Activated CD4-positive, alpha-beta T cell treated with anti-CD3 and anti-CD28 coated beads for 36 hours (primary cell): ENCODE results near the gene MID1. TPM values are rescaled to one million over a fixed set of nuclear protein-coding genes. Genes with fewer than 3 reads are reported as not detected.

Source experiments
- ATAC-seq: fragments of 200-7000 bp; cut with Tn5 transposase; one replicate; pipeline ENCODE4 v1.10.0; 2021; ENCODE audit warnings: mild to moderate bottlenecking, moderate library complexity
- CTCF ChIA-PET: fragments of 350-600 bp; sonication (Branson Sonifier 250); formaldehyde crosslinking; loops from one replicate; lab custom pipeline; 2021; ENCODE audit warnings: antibody characterized with exemption; lab: Charles Lee
- POLR2A ChIA-PET: fragments of 350-600 bp; sonication (Branson Sonifier 250); formaldehyde crosslinking; loops from one replicate; lab custom pipeline; 2021; ENCODE audit warnings: antibody characterized with exemption, inconsistent platforms; lab: Charles Lee
- DNase-seq: peaks from one replicate; pipeline ENCODE4 v3.0.0-alpha.2; 2020
- H3K27ac Mint-ChIP-seq: one replicate; pipeline ENCODE4 v1.8.0; 2021; ENCODE audit warnings: mixed read lengths
- H3K27me3 Mint-ChIP-seq: one replicate; pipeline ENCODE4 v1.8.0; 2021; ENCODE audit warnings: mixed read lengths
- H3K36me3 Mint-ChIP-seq: one replicate; pipeline ENCODE4 v1.8.0; 2021; ENCODE audit warnings: low read depth, mixed read lengths
- H3K4me1 Mint-ChIP-seq: one replicate; pipeline ENCODE4 v1.8.0; 2021; ENCODE audit warnings: mixed read lengths
- H3K4me3 Mint-ChIP-seq: one replicate; pipeline ENCODE4 v1.8.0; 2021; ENCODE audit warnings: mild to moderate bottlenecking, moderate library complexity, mixed read lengths
- H3K9me3 Mint-ChIP-seq: one replicate; pipeline ENCODE4 v1.8.0; 2021; ENCODE audit warnings: low read depth, mixed read lengths
- intact Hi-C, 2 experiments: fragments of 100-400 bp; cut with DNase I in 1 of 2; cut with micrococcal nuclease in 1 of 2; formaldehyde crosslinking; loops; one replicate each; pipeline versions ENCODE4 v1.14.2 to v1.15.1; 2022 to 2024; cut with DNase I, micrococcal nuclease
- total RNA-seq, 2 experiments: library from RNA; stranded (reverse); gene quantifications; one replicate each; pipeline ENCODE4 v1.2.3, GENCODE V29; 2021

Gene MID1
- total RNA-seq, 2 experiments from 2014 or later: 0.37 to 0.43 TPM

GRCh38 chrX:10615931-10616774, 4.2 kb downstream of the MID1 start:
- H3K4me3 Mint-ChIP-seq: no peak overlapping the region
- peaks cover 23% of the 10 kb centered on the region for H3K27me3 Mint-ChIP-seq
- H3K9me3 Mint-ChIP-seq: no peaks in the 10 kb centered on the region
- H3K27ac Mint-ChIP-seq: no peak overlapping the region
- no peak for ATAC-seq
- intact Hi-C loops: loop anchor here (2.0 to 5.0 kb wide), 2 partner anchors 424 to 425 kb away; no protein-coding TSS in a partner anchor
- no peaks in the 10 kb centered on the region for H3K36me3 Mint-ChIP-seq
- POLR2A ChIA-PET: no interaction called here
- DNase-seq: peak; percentile 7
- peaks cover 8% of the 10 kb centered on the region for H3K4me1 Mint-ChIP-seq
- CTCF ChIA-PET: interaction anchor here (0.5 to 0.7 kb wide), 2 partner anchors 37 to 743 kb away, joined by 3 to 5 read pairs; no protein-coding TSS in a partner anchor

- ATAC-seq: no peak
- H3K27ac Mint-ChIP-seq: no peak overlapping the region
- H3K36me3 Mint-ChIP-seq: no peaks in the 10 kb centered on the region
- intact Hi-C loops: no loop called here
- POLR2A ChIA-PET: no interaction called here
- no peak for DNase-seq
- no peaks in the 10 kb centered on the region for H3K4me1 Mint-ChIP-seq
- H3K4me3 Mint-ChIP-seq: no peak overlapping the region
- peaks cover 6% of the 10 kb centered on the region for H3K27me3 Mint-ChIP-seq
- H3K9me3 Mint-ChIP-seq: no peaks in the 10 kb centered on the region
- CTCF ChIA-PET: no interaction called here
Observed at GRCh38 chrX:10612215-10612614, 8.2 kb downstream of the MID1 start.

DNA sequence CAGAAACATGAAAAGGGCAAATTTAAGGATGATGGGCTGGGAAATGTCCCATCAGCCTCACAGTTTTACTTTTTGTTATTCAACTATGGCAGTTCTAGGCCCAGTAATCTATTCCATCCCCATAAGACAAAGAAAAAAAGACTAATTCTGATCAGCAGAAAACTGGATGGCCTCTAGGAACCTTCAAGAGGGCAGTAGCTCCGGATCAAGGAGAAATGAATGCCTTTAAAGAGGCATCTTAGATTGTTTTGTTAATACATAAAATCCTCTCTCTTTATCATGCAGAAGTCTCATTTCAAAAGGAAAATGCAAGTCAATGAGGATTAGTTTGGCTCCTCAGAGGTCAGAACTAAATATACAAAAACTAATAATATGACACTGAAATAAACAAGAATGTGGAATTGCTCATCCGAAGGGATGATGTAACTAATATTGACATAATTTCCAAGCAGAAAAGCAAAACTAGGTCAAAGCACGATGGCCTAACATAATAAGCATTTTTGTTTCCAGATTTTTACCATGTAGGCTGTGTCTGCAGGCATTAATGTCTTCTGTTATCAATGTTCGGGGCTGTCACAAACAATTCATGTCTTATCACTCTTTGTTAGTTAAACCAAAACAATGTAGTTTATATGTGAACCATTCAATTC, 8.8 kb downstream of the MID1 start:
- H3K36me3 Mint-ChIP-seq: no peaks in the 10 kb centered on the region
- DNase-seq (no peak), ATAC-seq (no peak)
- no peak overlapping the region for H3K27ac Mint-ChIP-seq
- POLR2A ChIA-PET: no interaction called here
- CTCF ChIA-PET: no interaction called here
- intact Hi-C loops: no loop called here
- peaks cover 3% of the 10 kb centered on the region for H3K27me3 Mint-ChIP-seq
- H3K4me3 Mint-ChIP-seq: no peak overlapping the region
- H3K9me3 Mint-ChIP-seq: no peaks in the 10 kb centered on the region
- H3K4me1 Mint-ChIP-seq: no peaks in the 10 kb centered on the region

- H3K4me3 Mint-ChIP-seq: no peak overlapping the region
- ATAC-seq (no peak), DNase-seq (no peak)
- no peaks in the 10 kb centered on the region for H3K4me1 Mint-ChIP-seq
- H3K36me3 Mint-ChIP-seq: no peaks in the 10 kb centered on the region
- POLR2A ChIA-PET: no interaction called here
- no peak overlapping the region for H3K27ac Mint-ChIP-seq
- no peaks in the 10 kb centered on the region for H3K9me3 Mint-ChIP-seq
- CTCF ChIA-PET: no interaction called here
- no peaks in the 10 kb centered on the region for H3K27me3 Mint-ChIP-seq
- intact Hi-C loops: no loop called here
Observed at GRCh38 chrX:10608099-10608498, 12.3 kb downstream of the MID1 start.

DNA sequence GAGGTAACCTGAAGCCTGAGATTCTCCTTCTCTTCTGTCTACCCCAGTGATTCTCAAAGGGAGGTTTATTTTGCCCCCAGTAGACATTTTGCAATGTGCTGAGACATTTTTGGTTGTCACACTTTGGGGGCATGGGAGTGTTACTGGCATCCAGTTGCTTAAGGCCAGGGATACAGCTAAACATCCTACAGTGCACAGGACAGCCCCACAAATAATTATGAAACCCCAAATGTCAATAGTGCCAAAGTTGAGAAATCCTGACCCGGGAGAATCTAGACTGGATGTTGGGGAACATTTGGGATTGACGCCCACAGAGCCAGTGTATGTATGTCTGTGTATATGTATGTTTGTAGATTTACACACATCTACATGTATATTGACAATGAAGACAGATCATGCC, 13.2 kb downstream of the MID1 start:
- ATAC-seq: no peak
- Mint-ChIP-seq H3K27ac (no peak overlapping the region), H3K36me3 (no peaks in the 10 kb centered on the region), H3K4me3 (no peak overlapping the region), H3K9me3 (no peaks in the 10 kb centered on the region), H3K4me1 (no peaks in the 10 kb centered on the region), H3K27me3 (no peaks in the 10 kb centered on the region)
- CTCF ChIA-PET: no interaction called here
- POLR2A ChIA-PET: no interaction called here
- no peak for DNase-seq
- intact Hi-C loops: no loop called here

GRCh38 chrX:10603612-10604011, 16.8 kb downstream of the MID1 start:
- Mint-ChIP-seq H3K27ac (no peak overlapping the region), H3K4me1 (no peaks in the 10 kb centered on the region), H3K9me3 (no peaks in the 10 kb centered on the region), H3K36me3 (no peaks in the 10 kb centered on the region), H3K27me3 (no peaks in the 10 kb centered on the region), H3K4me3 (no peak overlapping the region)
- CTCF ChIA-PET: interaction anchor here (0.9 kb wide), 1 partner anchor 10 kb away, joined by 4 read pairs; no protein-coding TSS in a partner anchor
- ATAC-seq: no peak
- intact Hi-C loops: no loop called here
- no peak for DNase-seq
- POLR2A ChIA-PET: no interaction called here

DNA sequence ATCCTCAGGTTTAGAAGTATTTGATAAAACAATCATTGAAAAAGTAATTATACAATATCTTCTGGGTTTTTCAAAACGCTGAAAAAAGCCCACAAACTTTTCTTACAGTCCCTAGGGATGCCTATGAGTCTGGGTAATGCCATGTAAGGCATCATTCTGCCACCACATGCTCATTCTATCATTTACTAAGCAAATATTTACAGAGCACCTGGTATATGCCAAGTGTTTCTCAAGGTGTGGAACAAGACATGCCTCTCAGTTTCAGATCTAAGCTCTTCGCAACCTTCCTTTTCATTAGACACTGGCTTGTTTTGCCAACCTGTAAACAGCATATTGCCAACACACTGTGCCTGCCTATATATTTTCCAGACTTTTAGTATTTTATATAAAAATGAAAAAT, 17.7 kb downstream of the MID1 start:
- no peaks in the 10 kb centered on the region for H3K36me3 Mint-ChIP-seq
- H3K27me3 Mint-ChIP-seq: no peaks in the 10 kb centered on the region
- H3K9me3 Mint-ChIP-seq: no peaks in the 10 kb centered on the region
- CTCF ChIA-PET: interaction anchor here (0.9 kb wide), 1 partner anchor 9 kb away, joined by 4 read pairs; no protein-coding TSS in a partner anchor
- no peak for DNase-seq
- ATAC-seq: no peak
- H3K4me3 Mint-ChIP-seq: no peak overlapping the region
- POLR2A ChIA-PET: no interaction called here
- intact Hi-C loops: no loop called here
- no peak overlapping the region for H3K27ac Mint-ChIP-seq
- no peaks in the 10 kb centered on the region for H3K4me1 Mint-ChIP-seq

DNA sequence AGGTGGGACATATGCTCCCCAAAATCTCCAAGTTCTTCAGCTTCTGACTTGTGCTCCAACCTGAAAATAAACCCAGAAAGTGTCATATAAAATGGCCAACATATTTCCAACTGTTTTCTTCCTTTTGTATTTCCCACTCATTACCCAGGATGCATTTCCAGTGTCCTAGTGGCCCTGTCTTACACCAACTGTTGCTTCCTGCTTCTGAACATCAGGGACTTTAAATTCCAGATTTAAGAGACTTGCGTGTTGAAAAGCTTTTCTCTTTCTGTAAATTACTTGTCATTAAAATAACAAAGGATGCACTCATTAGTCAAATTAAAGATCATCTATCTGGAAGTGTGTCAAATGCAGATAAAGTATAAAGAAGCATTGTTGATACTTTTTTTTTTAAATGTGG, 19.9 kb downstream of the MID1 start:
- ATAC-seq (no peak), DNase-seq (no peak)
- no peaks in the 10 kb centered on the region for H3K27me3 Mint-ChIP-seq
- ChIA-PET CTCF (interaction anchor here (0.7 to 1.0 kb wide), 3 partner anchors 58 to 99 kb away, joined by 3 read pairs; no protein-coding TSS in a partner anchor), POLR2A (no interaction called here)
- no peak overlapping the region for H3K4me3 Mint-ChIP-seq
- no peaks in the 10 kb centered on the region for H3K36me3 Mint-ChIP-seq
- no peak overlapping the region for H3K27ac Mint-ChIP-seq
- intact Hi-C loops: no loop called here
- no peaks in the 10 kb centered on the region for H3K9me3 Mint-ChIP-seq
- no peaks in the 10 kb centered on the region for H3K4me1 Mint-ChIP-seq

- intact Hi-C loops: loop anchor here in 1 of 2 experiments (5.0 kb wide), 1 partner anchor 406 kb away; no protein-coding TSS in a partner anchor
- ATAC-seq: no peak
- Mint-ChIP-seq H3K27ac (no peak overlapping the region), H3K4me1 (no peaks in the 10 kb centered on the region), H3K4me3 (no peak overlapping the region), H3K27me3 (no peaks in the 10 kb centered on the region), H3K36me3 (no peaks in the 10 kb centered on the region), H3K9me3 (no peaks in the 10 kb centered on the region)
- ChIA-PET POLR2A (no interaction called here), CTCF (interaction anchor here (2.3 kb wide), 1 partner anchor 408 kb away, joined by 6 read pairs; no protein-coding TSS in a partner anchor)
- DNase-seq: no peak
Observed at GRCh38 chrX:10598540-10598939, 21.8 kb downstream of the MID1 start.

DNA sequence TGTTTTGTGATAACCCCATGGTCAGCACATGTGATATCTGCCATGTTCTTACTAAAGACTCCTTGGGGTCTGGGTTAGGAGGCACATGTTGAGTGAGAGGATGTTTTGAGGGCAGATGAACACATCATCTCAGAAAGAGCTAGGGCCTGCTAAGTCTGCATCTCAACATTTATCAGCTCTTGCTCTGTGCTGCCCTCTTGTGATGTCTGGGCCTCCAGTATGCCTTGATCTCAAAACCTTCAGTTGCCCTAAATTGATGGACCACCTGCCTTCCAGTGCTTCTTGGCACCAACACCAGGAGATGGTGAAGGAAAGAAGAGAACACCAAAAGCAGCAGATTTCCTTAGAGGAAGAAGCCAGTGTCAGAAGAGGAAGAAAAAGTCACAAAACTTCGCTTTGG, 22.5 kb downstream of the MID1 start:
- no peaks in the 10 kb centered on the region for H3K9me3 Mint-ChIP-seq
- peak; percentile 5 for DNase-seq
- no peaks in the 10 kb centered on the region for H3K27me3 Mint-ChIP-seq
- intact Hi-C loops: loop anchor here in 1 of 2 experiments (5.0 kb wide), 1 partner anchor 406 kb away; no protein-coding TSS in a partner anchor
- ChIA-PET CTCF (interaction anchor here (2.3 kb wide), 1 partner anchor 408 kb away, joined by 6 read pairs; no protein-coding TSS in a partner anchor), POLR2A (no interaction called here)
- no peak overlapping the region for H3K4me3 Mint-ChIP-seq
- H3K27ac Mint-ChIP-seq: no peak overlapping the region
- no peaks in the 10 kb centered on the region for H3K4me1 Mint-ChIP-seq
- no peaks in the 10 kb centered on the region for H3K36me3 Mint-ChIP-seq
- ATAC-seq: no peak

- no peak overlapping the region for H3K27ac Mint-ChIP-seq
- POLR2A ChIA-PET: no interaction called here
- DNase-seq (no peak), ATAC-seq (no peak)
- intact Hi-C loops: no loop called here
- CTCF ChIA-PET: no interaction called here
- no peaks in the 10 kb centered on the region for H3K9me3 Mint-ChIP-seq
- no peaks in the 10 kb centered on the region for H3K27me3 Mint-ChIP-seq
- H3K36me3 Mint-ChIP-seq: no peaks in the 10 kb centered on the region
- no peak overlapping the region for H3K4me3 Mint-ChIP-seq
- H3K4me1 Mint-ChIP-seq: no peaks in the 10 kb centered on the region
Observed at GRCh38 chrX:10591363-10592335, 28.7 kb downstream of the MID1 start.
